ENCODE measurements around the gene ARSK. TPM values are rescaled to one million over a fixed set of nuclear protein-coding genes. Genes with fewer than 3 reads are reported as not detected.

ARSK gene
- total and polyA plus RNA-seq, 2 of the 13 experiments (the other 11 are each of a cell fraction or from before 2014, with no cell fraction given): 7.9 TPM

- TF ChIP-seq HIC2 (CRISPR knock-in tag; IDR thresholded peaks at IDR 0.05; ENCODE audit: low read depth) (no peak; the same call in 1 of the 2 replicates), ZNF543 (CRISPR knock-in tag; IDR thresholded peaks at IDR 0.05) (no peak), NCOA2 (CRISPR knock-in tag; IDR thresholded peaks at IDR 0.05) (0 out of 2 replicates have a peak, but pooled peaks have one; percentile 35), NR1H2 (CRISPR knock-in tag; IDR thresholded peaks at IDR 0.05; ENCODE audit: borderline replicate concordance, low read depth) (no peak), ARNTL (CRISPR knock-in tag; IDR thresholded peaks at IDR 0.05) (peak; percentile 94), BHLHE40 (IDR thresholded peaks at IDR 0.05; ENCODE audit: low read length) (peak; percentile 93), ZNF326 (CRISPR knock-in tag; IDR thresholded peaks at IDR 0.05; ENCODE audit: borderline replicate concordance) (no peak), RNF219 (CRISPR knock-in tag; IDR thresholded peaks at IDR 0.05) (0 out of 2 replicates have a peak, but pooled peaks have one; percentile 43), ZNF17 (CRISPR knock-in tag; IDR thresholded peaks at IDR 0.05) (no peak), THYN1 (CRISPR knock-in tag; IDR thresholded peaks at IDR 0.05; ENCODE audit: borderline replicate concordance, low read depth) (no peak), SALL2 (CRISPR knock-in tag; IDR thresholded peaks at IDR 0.05) (no peak; the same call in 1 of the 2 replicates), KDM2A (CRISPR knock-in tag; IDR thresholded peaks at IDR 0.05; ENCODE audit: borderline replicate concordance, low read depth) (peak; percentile 91), EED (CRISPR knock-in tag; IDR thresholded peaks at IDR 0.05) (no peak), ZNF142 (CRISPR knock-in tag; IDR thresholded peaks at IDR 0.05) (no peak), ZNF556 (CRISPR knock-in tag; IDR thresholded peaks at IDR 0.05; ENCODE audit: borderline replicate concordance) (peak; percentile 73; the same call in 1 of the 2 replicates), ZNF136 (CRISPR knock-in tag; IDR thresholded peaks at IDR 0.05; ENCODE audit: low read depth) (0 out of 2 replicates have a peak, but pooled peaks have one; percentile 28), FLYWCH1 (CRISPR knock-in tag; IDR thresholded peaks at IDR 0.05) (no peak), TP53 (CRISPR knock-in tag; conservative IDR thresholded peaks at IDR 0.05) (0 out of 2 replicates have a peak, but pooled peaks have one; percentile 11)
These were observed 91.9 kb downstream of the ARSK start, which contains the start of gene RFESD (continued) for GRCh38 chr5:95646569-95647431.

All from HepG2 (cell line).